Measurements from ENCODE around the gene BRD9.
"Not testable (repeated sequence)": the region's sequence is repeated elsewhere in the genome, so short reads cannot be mapped to it uniquely, and the experiment has no call there.

The BRD9 gene

GRCh38 chr5:843371-843770, 49.2 kb downstream of the BRD9 start:
- DNase-seq, result not testable (repeated sequence)

GRCh38 chr5:842402-843221, 50.0 kb downstream of the BRD9 start:
- DNase-seq, result peak; percentile 0

GRCh38 chr5:841531-842401, 50.8 kb downstream of the BRD9 start:
- peak; percentile 18 for DNase-seq

- not testable (repeated sequence) for DNase-seq
Observed at GRCh38 chr5:840974-841435, 51.6 kb downstream of the BRD9 start.

GRCh38 chr5:840118-840973, 52.3 kb downstream of the BRD9 start:
- peak; percentile 0 for DNase-seq

- peak; percentile 0 for DNase-seq
Observed at GRCh38 chr5:838431-838851, 54.2 kb downstream of the BRD9 start.

- not testable (repeated sequence) for DNase-seq
Observed at GRCh38 chr5:837621-838121, 54.9 kb downstream of the BRD9 start.

GRCh38 chr5:835933-836612, 56.5 kb downstream of the BRD9 start:
- not testable (repeated sequence) for DNase-seq

- DNase-seq, result not testable (repeated sequence)
Observed at GRCh38 chr5:834013-834412, 58.6 kb downstream of the BRD9 start.

- not testable (repeated sequence) for DNase-seq
Observed at GRCh38 chr5:828194-828593, 64.4 kb downstream of the BRD9 start.

- not testable (repeated sequence) for DNase-seq
Observed at GRCh38 chr5:825544-825943, 67.1 kb downstream of the BRD9 start.

- DNase-seq, result no peak
Observed at GRCh38 chr5:821504-821903, 71.1 kb downstream of the BRD9 start.

GRCh38 chr5:820245-820644, 72.4 kb downstream of the BRD9 start:
- no peak for DNase-seq

GRCh38 chr5:819078-819477, 73.5 kb downstream of the BRD9 start:
- DNase-seq, result no peak

- no peak for DNase-seq
Observed at GRCh38 chr5:816176-816575, 76.4 kb downstream of the BRD9 start.

GRCh38 chr5:815449-815848, 77.2 kb downstream of the BRD9 start:
- DNase-seq, result no peak
